Cardiac fibroblast (primary cell): Measurements from ENCODE around the gene LRRC3.

ENCODE experiments used
- DNase-seq, 2 donors: peaks; one replicate each; pipeline versions ENCODE4 v3.0.0 to v3.0.0-alpha.2; 2010; ENCODE audit warnings: low read depth in 2 of 2
- H3K4me3 ChIP-seq, 2 donors: replicated peaks in 1 of 2; 1 replicate in 1 of 2; 2 replicates in 1 of 2; pipeline ENCODE4 v1.5.1; 2011; ENCODE audit warnings: low read depth in 2 of 2, low read length in 2 of 2, mild to moderate bottlenecking in 2 of 2, moderate library complexity in 1 of 2
- TF ChIP-seq, protein P1 (sequence below): IDR thresholded peaks from one replicate; pipeline ENCODE4 v1.5.1; 2011; ENCODE audit warnings: low read depth, mild to moderate bottlenecking, low read length, inconsistent platforms

Gene LRRC3

DNA sequence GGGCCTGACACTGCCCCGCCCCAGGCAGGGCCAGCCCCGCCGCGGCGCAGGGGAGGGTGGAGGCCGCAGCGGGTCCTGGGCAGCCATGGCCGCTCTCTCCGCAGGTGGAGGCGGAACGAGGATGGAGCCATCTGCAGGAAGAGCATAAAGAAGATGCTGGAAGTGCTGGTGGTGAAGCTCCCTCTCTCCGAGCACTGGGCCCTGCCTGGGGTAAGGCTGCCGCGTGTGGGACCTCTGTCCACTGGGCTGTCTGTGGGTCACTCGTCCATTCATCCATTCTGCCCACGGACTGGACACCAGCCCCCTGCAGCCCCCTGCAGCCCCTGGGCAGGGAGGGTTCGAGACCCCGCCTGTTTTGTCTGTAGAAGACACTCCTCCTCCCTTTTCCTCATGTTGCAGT lies 18.4 kb upstream of the LRRC3 start:
- no peak overlapping the region for H3K4me3 ChIP-seq
- no peak for DNase-seq
- TF ChIP-seq, protein P1, sequence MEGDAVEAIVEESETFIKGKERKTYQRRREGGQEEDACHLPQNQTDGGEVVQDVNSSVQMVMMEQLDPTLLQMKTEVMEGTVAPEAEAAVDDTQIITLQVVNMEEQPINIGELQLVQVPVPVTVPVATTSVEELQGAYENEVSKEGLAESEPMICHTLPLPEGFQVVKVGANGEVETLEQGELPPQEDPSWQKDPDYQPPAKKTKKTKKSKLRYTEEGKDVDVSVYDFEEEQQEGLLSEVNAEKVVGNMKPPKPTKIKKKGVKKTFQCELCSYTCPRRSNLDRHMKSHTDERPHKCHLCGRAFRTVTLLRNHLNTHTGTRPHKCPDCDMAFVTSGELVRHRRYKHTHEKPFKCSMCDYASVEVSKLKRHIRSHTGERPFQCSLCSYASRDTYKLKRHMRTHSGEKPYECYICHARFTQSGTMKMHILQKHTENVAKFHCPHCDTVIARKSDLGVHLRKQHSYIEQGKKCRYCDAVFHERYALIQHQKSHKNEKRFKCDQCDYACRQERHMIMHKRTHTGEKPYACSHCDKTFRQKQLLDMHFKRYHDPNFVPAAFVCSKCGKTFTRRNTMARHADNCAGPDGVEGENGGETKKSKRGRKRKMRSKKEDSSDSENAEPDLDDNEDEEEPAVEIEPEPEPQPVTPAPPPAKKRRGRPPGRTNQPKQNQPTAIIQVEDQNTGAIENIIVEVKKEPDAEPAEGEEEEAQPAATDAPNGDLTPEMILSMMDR: no peak

GRCh38 chr21:44437371-44437695 lies 18.0 kb upstream of the LRRC3 start:
- DNase-seq: no peak
- H3K4me3 ChIP-seq: no peak overlapping the region
- TF ChIP-seq, protein P1: no peak

GRCh38 chr21:44437696-44438431 lies 17.4 kb upstream of the LRRC3 start:
- H3K4me3 ChIP-seq: no peak overlapping the region
- no peak for DNase-seq
- TF ChIP-seq, protein P1: no peak

DNA sequence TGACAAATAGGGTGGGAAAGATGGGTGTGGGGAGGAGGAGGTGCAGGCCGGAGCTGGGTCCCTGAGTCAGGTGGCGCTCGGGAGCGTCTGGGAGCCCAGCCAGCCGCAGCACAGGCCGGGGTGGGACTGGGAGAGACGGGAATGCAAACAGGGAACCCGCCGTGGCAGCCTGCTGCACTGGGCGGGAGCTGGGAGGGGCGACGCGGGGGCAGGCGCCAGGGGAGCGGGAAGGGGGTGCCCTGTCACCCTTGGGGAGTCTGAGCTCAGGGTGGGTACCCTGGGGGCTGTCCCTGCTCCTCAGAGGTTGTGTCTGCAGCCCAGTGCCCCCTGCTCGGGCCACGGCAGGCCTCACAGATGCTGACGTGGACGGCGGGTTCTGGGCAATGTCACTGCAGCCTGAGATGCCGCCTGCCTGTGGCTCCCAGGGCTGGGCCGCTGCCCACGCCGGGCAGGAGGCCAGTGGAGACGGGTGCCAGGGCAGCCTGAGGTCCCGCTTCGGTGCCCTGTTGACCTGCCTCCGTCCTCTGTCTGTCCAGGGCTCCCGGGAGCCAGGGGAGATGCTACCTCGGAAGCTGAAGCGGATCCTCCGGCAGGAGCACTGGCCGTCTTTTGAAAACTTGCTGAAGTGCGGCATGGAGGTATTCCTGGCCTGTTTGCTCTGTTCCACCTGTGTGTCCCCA lies 16.6 kb upstream of the LRRC3 start:
- TF ChIP-seq, protein P1: no peak
- H3K4me3 ChIP-seq: no peak overlapping the region
- no peak for DNase-seq

DNA sequence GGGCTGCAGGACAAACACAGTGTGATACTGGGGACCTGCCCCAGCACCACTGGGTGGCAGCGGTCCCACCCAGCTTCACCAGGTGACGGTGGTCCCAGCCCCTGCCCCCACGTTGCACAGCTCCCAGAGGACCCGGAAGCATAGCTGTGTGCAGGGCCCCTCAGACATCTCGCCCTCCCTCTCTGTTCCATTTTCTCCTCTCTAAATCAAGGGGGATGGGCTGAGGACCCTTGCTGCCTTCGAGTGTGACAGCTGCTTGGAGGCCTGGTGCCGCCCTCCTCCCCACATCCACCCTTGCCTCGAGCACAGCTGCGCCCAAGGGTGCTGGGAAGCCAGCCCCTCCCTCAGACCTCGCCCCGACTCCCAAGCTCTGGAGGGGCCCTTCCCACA lies 16.1 kb upstream of the LRRC3 start:
- TF ChIP-seq, protein P1: no peak
- DNase-seq: no peak

GRCh38 chr21:44440241-44441040 lies 14.9 kb upstream of the LRRC3 start:
- TF ChIP-seq, protein P1: no peak
- DNase-seq: no peak
- H3K4me3 ChIP-seq: no peak overlapping the region

More for the DNA sequence above, 16.1 kb upstream of the LRRC3 start:
- H3K4me3 ChIP-seq: no peak overlapping the region
